ENCODE measurements around the gene RAMP1. TPM values are rescaled to one million over a fixed set of nuclear protein-coding genes. Genes with fewer than 3 reads are reported as not detected.

RAMP1 gene
- total RNA-seq, 4 donors from 2014 or later = 0.78 to 4.2 (median 3.0) TPM

DNA sequence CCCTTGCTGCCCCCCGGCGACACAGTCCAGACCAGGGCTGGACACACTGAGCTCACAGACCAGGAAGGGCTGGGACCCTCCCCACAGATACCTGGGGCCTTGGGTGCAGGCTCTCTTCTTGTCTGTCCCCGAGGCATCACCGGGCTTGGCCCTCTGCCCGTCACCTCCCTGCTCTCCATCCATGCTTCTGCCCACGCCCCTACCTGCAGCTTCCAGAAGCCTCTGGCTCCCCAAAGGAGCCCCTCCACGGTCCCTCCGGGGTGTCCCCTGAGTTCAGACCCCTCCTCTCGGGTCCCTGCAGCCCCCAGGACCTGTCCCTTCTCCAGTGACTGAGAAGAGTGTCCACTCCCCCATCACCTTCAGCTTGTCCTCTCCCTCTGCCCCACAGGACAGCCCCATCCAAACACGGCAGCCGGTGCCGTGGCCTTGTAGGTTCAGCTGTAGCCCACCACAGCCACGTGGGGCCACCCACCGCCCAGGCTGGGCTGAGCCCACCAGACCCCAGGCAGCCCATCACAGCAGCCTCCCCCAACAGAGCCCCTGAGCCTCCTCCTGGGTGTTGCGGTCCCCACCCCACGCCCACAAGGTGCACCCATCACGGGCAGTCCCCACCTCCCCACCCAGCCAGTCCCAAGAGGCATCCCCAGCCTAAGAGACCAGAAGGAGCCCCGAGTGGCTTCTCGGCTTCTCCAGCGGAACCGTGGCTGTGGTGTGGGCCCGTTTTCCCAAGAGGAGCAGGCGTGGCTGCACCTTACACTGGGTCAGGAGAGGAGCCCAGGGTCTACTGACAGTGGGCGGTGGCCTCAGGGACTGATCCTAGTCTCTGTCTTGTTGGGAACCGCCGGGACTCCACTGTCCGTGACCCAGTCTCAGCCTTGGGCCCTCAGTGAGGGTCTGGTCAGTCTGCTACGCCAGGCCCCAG is 53.1 kb downstream of the RAMP1 start:
- H3K36me3 ChIP-seq = no peaks in the 10 kb centered on the region
- no peak overlapping the region for H3K4me3 ChIP-seq (replicated peaks in 1 of 3)
- no peaks in the 10 kb centered on the region for H3K9me3 ChIP-seq
- no peaks in the 10 kb centered on the region for H3K4me1 ChIP-seq
- intact Hi-C loops (cut with DNase I) = no loop called here
- TF ChIP-seq POLR2A (IDR thresholded peaks at IDR 0.05) (no peak), CTCF (IDR thresholded peaks at IDR 0.05) (no peak)
- DNase-seq = no peak
- H3K27me3 ChIP-seq = no peaks in the 10 kb centered on the region
- H3K27ac ChIP-seq = no peak overlapping the region
- 87 to 91% methylated on average over 18 to 24 of the region's 28 CpGs for WGBS, 2 donors

DNA sequence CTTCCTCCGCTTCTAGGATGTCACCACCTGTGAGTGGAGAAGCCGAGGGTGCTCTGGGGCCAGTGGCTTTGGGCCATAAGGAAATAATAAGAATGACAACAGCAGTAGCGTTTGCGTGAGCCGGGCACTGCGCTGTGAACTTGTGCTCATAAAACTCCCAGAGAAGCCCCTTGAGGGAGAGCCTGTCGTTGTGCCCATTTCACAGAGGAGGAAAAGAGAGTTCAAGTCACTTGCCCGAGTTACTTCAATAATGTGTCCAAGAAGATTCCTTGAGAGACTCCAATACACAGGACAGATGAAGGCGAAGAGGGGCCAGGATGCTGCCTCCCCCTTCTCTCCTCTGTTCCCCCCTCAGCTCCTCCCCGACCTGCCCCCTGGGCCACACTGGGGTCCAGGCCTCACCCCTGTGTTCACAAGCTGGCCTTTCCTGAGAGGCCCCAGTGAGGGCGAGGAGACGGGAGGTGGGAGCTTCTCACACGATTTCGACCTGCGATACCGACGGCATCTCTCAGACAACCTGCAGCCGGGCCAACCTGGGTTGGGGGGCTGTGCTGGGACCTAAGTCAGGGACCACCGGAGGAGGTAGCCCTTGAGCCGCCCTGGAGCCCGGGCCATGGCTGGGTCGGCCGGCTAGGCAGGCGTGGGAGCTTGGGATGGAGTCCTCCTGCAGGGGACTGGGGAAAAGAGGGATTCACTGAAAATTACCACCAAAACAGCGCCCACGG is 53.9 kb downstream of the RAMP1 start:
- no peak overlapping the region for H3K27ac ChIP-seq
- intact Hi-C loops (cut with DNase I) = no loop called here
- no peak for DNase-seq
- 93% methylated on average over 12 to 14 of the region's 26 CpGs for WGBS, 2 donors
- H3K4me1 ChIP-seq = no peaks in the 10 kb centered on the region
- no peaks in the 10 kb centered on the region for H3K36me3 ChIP-seq
- no peaks in the 10 kb centered on the region for H3K27me3 ChIP-seq
- H3K4me3 ChIP-seq (replicated peaks in 1 of 3) = no peak overlapping the region
- H3K9me3 ChIP-seq = no peaks in the 10 kb centered on the region
- TF ChIP-seq CTCF (IDR thresholded peaks at IDR 0.05) = no peak
- no peak for TF ChIP-seq POLR2A (IDR thresholded peaks at IDR 0.05)

- WGBS, 2 donors = 81 to 87% methylated on average over 9 of the region's 10 CpGs
- Histone ChIP-seq H3K4me1 (no peaks in the 10 kb centered on the region), H3K27me3 (no peaks in the 10 kb centered on the region), H3K27ac (no peak overlapping the region), H3K9me3 (no peaks in the 10 kb centered on the region), H3K36me3 (no peaks in the 10 kb centered on the region), H3K4me3 (replicated peaks in 1 of 3) (no peak overlapping the region)
- no peak for DNase-seq
- TF ChIP-seq CTCF (IDR thresholded peaks at IDR 0.05) (no peak), POLR2A (IDR thresholded peaks at IDR 0.05) (no peak)
- intact Hi-C loops (cut with DNase I) = no loop called here
Observed at GRCh38 chr2:237915576-237915975, 56.2 kb downstream of the RAMP1 start.

GRCh38 chr2:237916296-237916695 is 56.9 kb downstream of the RAMP1 start:
- no peaks in the 10 kb centered on the region for H3K36me3 ChIP-seq
- intact Hi-C loops (cut with DNase I) = no loop called here
- no peaks in the 10 kb centered on the region for H3K9me3 ChIP-seq
- no peak overlapping the region for H3K4me3 ChIP-seq (replicated peaks in 1 of 3)
- no peaks in the 10 kb centered on the region for H3K4me1 ChIP-seq
- no peak for DNase-seq
- TF ChIP-seq CTCF (IDR thresholded peaks at IDR 0.05) (no peak), POLR2A (IDR thresholded peaks at IDR 0.05) (no peak)
- H3K27ac ChIP-seq = no peak overlapping the region
- 93% methylated on average over 13 of the region's 13 CpGs for WGBS, 2 donors
- no peaks in the 10 kb centered on the region for H3K27me3 ChIP-seq

All from thyroid gland (tissue), 4 donors.